OCI-LY1 (cell line): ENCODE results near the gene DOCK10.

Experiments
- H2AFZ ChIP-seq: fragments of 200-600 bp; sonication (generic), shearing (Covaris generic); 2 replicates; pipeline ENCODE4 v1.6.0; 2014; ENCODE audit warnings: antibody characterized with exemption, mild to moderate bottlenecking, low read length
- H3F3A ChIP-seq: fragments of 200-600 bp; sonication (generic), shearing (Covaris generic); 2 replicates; pipeline ENCODE4 v1.6.0; 2014; ENCODE audit warnings: mild to moderate bottlenecking, antibody characterized with exemption, low read length, moderate library complexity; ENCODE audit not compliant: insufficient read depth
- H3K27ac ChIP-seq: fragments of 200-600 bp; sonication (generic); 2 replicates; pipeline ENCODE4 v1.5.1; 2014; ENCODE audit warnings: low read length, mixed run types, mild to moderate bottlenecking, low read depth; ENCODE audit not compliant: poor library complexity, severe bottlenecking
- H3K27me3 ChIP-seq: fragments of 200-600 bp; sonication (generic); 2 replicates; pipeline ENCODE4 v1.6.0; 2014; ENCODE audit warnings: antibody characterized with exemption, mild to moderate bottlenecking, low read length, moderate library complexity; ENCODE audit not compliant: insufficient read depth
- H3K36me3 ChIP-seq: fragments of 200-600 bp; sonication (generic); 2 replicates; pipeline ENCODE4 v1.6.1; 2014; ENCODE audit warnings: mild to moderate bottlenecking, antibody characterized with exemption, low read length, moderate library complexity, mixed read lengths; ENCODE audit not compliant: insufficient read depth
- H3K4me1 ChIP-seq: fragments of 200-600 bp; sonication (generic); 2 replicates; pipeline ENCODE4 v1.5.1; 2014; ENCODE audit warnings: mild to moderate bottlenecking, low read length, moderate library complexity; ENCODE audit not compliant: insufficient read depth, severe bottlenecking
- H3K4me2 ChIP-seq: fragments of 200-600 bp; sonication (generic), shearing (Covaris generic); 2 replicates; pipeline ENCODE4 v1.6.1; 2014; ENCODE audit warnings: low read length
- H3K4me3 ChIP-seq: fragments of 200-600 bp; sonication (generic); 2 replicates; pipeline ENCODE4 v1.5.1; 2014; ENCODE audit warnings: low read length, low read depth, mild to moderate bottlenecking, mixed read lengths; ENCODE audit not compliant: poor library complexity, severe bottlenecking
- H3K79me2 ChIP-seq: fragments of 200-600 bp; shearing (Covaris generic); 2 replicates; pipeline ENCODE4 v1.6.1; 2016; ENCODE audit warnings: mixed run types, low read length, mixed read lengths; ENCODE audit not compliant: insufficient read depth
- H3K9ac ChIP-seq: fragments of 200-600 bp; sonication (generic), shearing (Covaris generic); 2 replicates; pipeline ENCODE4 v1.6.1; 2014; ENCODE audit warnings: mild to moderate bottlenecking, low read length, mixed read lengths
- H3K9me2 ChIP-seq: fragments of 200-600 bp; sonication (generic), shearing (Covaris generic); 2 replicates; pipeline ENCODE4 v1.6.1; 2014; ENCODE audit warnings: low read depth, mild to moderate bottlenecking, low read length, mixed read lengths
- H3K9me3 ChIP-seq: fragments of 200-600 bp; shearing (Covaris generic); 2 replicates; pipeline ENCODE4 v1.6.1; 2014; ENCODE audit warnings: low read length, mixed read lengths
- H4K20me1 ChIP-seq: fragments of 200-600 bp; sonication (generic), shearing (Covaris generic); 2 replicates; pipeline ENCODE4 v1.6.0; 2016; ENCODE audit warnings: mild to moderate bottlenecking, low read length; ENCODE audit not compliant: insufficient read depth
- EZH2 ChIP-seq: fragments of 200-600 bp; sonication (generic), shearing (Covaris generic); IDR thresholded peaks from 2 replicates; pipeline ENCODE4 v1.8.0; 2017; ENCODE audit warnings: borderline replicate concordance, mixed run types, mild to moderate bottlenecking, antibody characterized with exemption, low read length, moderate library complexity, mixed read lengths
- TF ChIP-seq, protein P1 (sequence below): fragments of 200-600 bp; sonication (generic), shearing (Covaris generic); IDR thresholded peaks from 2 replicates; pipeline ENCODE4 v1.5.1; 2017; ENCODE audit warnings: mild to moderate bottlenecking, antibody characterized with exemption, low read length, moderate library complexity, mixed read lengths

The DOCK10 gene

GRCh38 chr2:224915136-224915535 lies 127.1 kb downstream of the DOCK10 start:
- no peak for TF ChIP-seq EZH2
- TF ChIP-seq, protein P1, sequence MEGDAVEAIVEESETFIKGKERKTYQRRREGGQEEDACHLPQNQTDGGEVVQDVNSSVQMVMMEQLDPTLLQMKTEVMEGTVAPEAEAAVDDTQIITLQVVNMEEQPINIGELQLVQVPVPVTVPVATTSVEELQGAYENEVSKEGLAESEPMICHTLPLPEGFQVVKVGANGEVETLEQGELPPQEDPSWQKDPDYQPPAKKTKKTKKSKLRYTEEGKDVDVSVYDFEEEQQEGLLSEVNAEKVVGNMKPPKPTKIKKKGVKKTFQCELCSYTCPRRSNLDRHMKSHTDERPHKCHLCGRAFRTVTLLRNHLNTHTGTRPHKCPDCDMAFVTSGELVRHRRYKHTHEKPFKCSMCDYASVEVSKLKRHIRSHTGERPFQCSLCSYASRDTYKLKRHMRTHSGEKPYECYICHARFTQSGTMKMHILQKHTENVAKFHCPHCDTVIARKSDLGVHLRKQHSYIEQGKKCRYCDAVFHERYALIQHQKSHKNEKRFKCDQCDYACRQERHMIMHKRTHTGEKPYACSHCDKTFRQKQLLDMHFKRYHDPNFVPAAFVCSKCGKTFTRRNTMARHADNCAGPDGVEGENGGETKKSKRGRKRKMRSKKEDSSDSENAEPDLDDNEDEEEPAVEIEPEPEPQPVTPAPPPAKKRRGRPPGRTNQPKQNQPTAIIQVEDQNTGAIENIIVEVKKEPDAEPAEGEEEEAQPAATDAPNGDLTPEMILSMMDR, result no peak
- Histone ChIP-seq H3K79me2 (no peaks in the 10 kb centered on the region), H3K27ac (no peak overlapping the region), H3K36me3 (0 out of 2 replicates have a peak, but pooled peaks cover 7% of the 10 kb centered on the region), H3K9ac (no peak overlapping the region), H3K9me3 (no peaks in the 10 kb centered on the region), H3K4me2 (no peak overlapping the region), H3F3A (no peaks in the 10 kb centered on the region), H3K27me3 (no peaks in the 10 kb centered on the region), H3K4me1 (no peaks in the 10 kb centered on the region), H3K9me2 (no peaks in the 10 kb centered on the region), H4K20me1 (no peaks in the 10 kb centered on the region), H3K4me3 (no peak overlapping the region), H2AFZ (no peak overlapping the region)

DNA sequence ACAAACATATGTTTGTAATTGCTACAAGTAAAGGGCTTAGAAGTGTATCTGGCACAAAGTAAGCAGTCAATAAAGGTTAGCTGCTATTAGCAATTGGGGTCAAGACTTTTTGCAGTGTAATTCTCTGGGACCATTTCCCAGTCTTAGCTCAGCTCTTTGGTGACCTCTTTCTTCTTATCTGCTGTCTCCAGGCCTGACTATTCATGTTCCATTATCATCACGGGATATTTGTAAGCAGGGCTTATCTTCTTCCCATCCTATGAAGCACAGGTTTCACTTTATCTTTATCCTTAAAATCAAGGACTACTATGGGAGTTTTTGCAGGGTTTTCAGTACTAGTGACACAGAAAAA lies 131.7 kb downstream of the DOCK10 start:
- no peaks in the 10 kb centered on the region for H4K20me1 ChIP-seq
- no peaks in the 10 kb centered on the region for H3K27me3 ChIP-seq
- TF ChIP-seq, protein P1, result no peak
- no peak for TF ChIP-seq EZH2
- no peak overlapping the region for H3K9ac ChIP-seq
- 0 out of 2 replicates have a peak, but pooled peaks cover 4% of the 10 kb centered on the region for H3K36me3 ChIP-seq
- H3K4me3 ChIP-seq, result no peak overlapping the region
- no peaks in the 10 kb centered on the region for H3K4me1 ChIP-seq
- H3K27ac ChIP-seq, result no peak overlapping the region
- H3F3A ChIP-seq, result no peaks in the 10 kb centered on the region
- H2AFZ ChIP-seq, result no peak overlapping the region
- no peaks in the 10 kb centered on the region for H3K9me3 ChIP-seq
- no peak overlapping the region for H3K4me2 ChIP-seq
- no peaks in the 10 kb centered on the region for H3K79me2 ChIP-seq
- no peaks in the 10 kb centered on the region for H3K9me2 ChIP-seq

- Histone ChIP-seq H3K4me3 (no peak overlapping the region), H3K9ac (no peak overlapping the region), H3K27ac (no peak overlapping the region), H3K27me3 (no peaks in the 10 kb centered on the region), H3K9me3 (no peaks in the 10 kb centered on the region), H4K20me1 (no peaks in the 10 kb centered on the region), H3F3A (no peaks in the 10 kb centered on the region), H2AFZ (no peak overlapping the region), H3K79me2 (no peaks in the 10 kb centered on the region), H3K9me2 (no peaks in the 10 kb centered on the region), H3K4me1 (no peaks in the 10 kb centered on the region), H3K4me2 (no peak overlapping the region), H3K36me3 (no peaks in the 10 kb centered on the region)
- TF ChIP-seq, protein P1, result no peak
- TF ChIP-seq EZH2, result no peak
Observed at GRCh38 chr2:224909885-224910573, 132.2 kb downstream of the DOCK10 start.
